Peyer's patch (tissue), 4 donors: Measurements from ENCODE around the gene ERMARD.

ENCODE experiments used
- POLR2A ChIP-seq, 2 donors: fragments of 450-650 bp; IDR thresholded peaks; one replicate each; pipeline ENCODE4 v1.5.1; 2017; ENCODE audit warnings: antibody characterized with exemption in 2 of 2, mild to moderate bottlenecking in 2 of 2, moderate library complexity in 2 of 2
- TF ChIP-seq, protein P1 (sequence below), 6 experiments: fragments of 450-650 bp in 4 of 6; fragments of 200-600 bp in 2 of 6; sonication (generic) in 1 of 6; IDR thresholded peaks; one replicate each; pipeline ENCODE4 v1.5.1; 2017 to 2019; ENCODE audit warnings: antibody characterized with exemption in 6 of 6, mild to moderate bottlenecking in 3 of 6, moderate library complexity in 1 of 6

DNA sequence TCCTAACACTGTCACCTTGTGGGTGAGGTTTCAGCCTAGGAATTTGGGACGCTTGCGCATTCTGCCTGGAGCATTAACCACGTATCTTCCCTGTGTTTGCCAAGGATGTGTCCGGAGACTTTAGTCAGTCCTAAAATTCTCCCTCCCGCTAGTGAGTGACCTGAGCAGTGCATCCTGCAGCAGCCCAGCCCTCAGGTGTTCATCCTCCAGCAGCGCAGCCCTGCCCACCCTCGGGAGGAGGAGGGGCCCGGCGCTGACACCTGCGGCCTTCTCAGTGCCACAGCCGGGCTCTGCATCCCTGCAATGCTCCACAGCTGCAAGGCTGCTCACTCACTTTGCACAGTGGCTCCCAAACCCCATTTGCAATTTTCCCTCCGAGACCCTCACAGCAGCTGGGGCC, 79.5 kb downstream of the ERMARD start:
- TF ChIP-seq, protein P1, sequence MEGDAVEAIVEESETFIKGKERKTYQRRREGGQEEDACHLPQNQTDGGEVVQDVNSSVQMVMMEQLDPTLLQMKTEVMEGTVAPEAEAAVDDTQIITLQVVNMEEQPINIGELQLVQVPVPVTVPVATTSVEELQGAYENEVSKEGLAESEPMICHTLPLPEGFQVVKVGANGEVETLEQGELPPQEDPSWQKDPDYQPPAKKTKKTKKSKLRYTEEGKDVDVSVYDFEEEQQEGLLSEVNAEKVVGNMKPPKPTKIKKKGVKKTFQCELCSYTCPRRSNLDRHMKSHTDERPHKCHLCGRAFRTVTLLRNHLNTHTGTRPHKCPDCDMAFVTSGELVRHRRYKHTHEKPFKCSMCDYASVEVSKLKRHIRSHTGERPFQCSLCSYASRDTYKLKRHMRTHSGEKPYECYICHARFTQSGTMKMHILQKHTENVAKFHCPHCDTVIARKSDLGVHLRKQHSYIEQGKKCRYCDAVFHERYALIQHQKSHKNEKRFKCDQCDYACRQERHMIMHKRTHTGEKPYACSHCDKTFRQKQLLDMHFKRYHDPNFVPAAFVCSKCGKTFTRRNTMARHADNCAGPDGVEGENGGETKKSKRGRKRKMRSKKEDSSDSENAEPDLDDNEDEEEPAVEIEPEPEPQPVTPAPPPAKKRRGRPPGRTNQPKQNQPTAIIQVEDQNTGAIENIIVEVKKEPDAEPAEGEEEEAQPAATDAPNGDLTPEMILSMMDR (IDR thresholded peaks at IDR 0.05), result no peak
- no peak for TF ChIP-seq POLR2A (IDR thresholded peaks at IDR 0.05)
